ENCODE data around the gene GPBAR1. TPM values are rescaled to one million over a fixed set of nuclear protein-coding genes. Genes with fewer than 3 reads are reported as not detected.

Gene GPBAR1
- total and polyA plus RNA-seq, 2 of the 8 experiments (the other 6 are each of a cell fraction or from before 2014, with no cell fraction given): 0.32 to 0.59 TPM

DNA sequence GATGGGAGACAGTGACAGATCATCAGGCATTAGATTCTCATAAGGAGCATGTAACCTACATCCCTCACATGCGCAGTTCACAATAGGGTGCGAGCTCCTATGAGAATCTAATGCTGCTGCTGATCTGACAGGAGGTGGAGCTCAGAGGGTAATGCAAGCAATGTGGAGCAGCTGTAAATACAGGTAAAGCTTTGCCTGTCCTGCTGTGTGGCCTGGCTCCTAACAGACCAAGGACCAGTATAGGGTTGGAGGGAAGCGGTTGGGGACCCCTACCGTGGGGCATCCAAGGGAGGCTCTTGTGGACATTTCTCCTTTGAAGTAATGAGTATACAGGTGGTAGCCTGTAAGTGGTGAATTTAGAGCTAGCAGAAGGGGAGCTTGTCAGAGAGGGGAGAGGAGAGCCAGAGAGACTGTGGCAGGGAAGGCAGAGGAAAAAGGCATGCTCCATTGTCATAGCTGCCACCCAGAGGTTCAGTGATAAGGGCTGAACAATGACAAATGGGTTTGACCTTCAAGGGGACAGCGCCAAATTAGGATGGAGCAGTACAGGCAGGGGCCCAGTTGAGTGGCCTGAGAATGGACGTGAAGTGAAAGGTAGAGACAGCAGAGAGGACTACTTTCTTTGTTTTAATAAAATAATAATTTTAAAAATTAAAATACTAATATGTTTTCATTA lies 46.7 kb downstream of the GPBAR1 start (continued):
- TF ChIP-seq, protein P1, sequence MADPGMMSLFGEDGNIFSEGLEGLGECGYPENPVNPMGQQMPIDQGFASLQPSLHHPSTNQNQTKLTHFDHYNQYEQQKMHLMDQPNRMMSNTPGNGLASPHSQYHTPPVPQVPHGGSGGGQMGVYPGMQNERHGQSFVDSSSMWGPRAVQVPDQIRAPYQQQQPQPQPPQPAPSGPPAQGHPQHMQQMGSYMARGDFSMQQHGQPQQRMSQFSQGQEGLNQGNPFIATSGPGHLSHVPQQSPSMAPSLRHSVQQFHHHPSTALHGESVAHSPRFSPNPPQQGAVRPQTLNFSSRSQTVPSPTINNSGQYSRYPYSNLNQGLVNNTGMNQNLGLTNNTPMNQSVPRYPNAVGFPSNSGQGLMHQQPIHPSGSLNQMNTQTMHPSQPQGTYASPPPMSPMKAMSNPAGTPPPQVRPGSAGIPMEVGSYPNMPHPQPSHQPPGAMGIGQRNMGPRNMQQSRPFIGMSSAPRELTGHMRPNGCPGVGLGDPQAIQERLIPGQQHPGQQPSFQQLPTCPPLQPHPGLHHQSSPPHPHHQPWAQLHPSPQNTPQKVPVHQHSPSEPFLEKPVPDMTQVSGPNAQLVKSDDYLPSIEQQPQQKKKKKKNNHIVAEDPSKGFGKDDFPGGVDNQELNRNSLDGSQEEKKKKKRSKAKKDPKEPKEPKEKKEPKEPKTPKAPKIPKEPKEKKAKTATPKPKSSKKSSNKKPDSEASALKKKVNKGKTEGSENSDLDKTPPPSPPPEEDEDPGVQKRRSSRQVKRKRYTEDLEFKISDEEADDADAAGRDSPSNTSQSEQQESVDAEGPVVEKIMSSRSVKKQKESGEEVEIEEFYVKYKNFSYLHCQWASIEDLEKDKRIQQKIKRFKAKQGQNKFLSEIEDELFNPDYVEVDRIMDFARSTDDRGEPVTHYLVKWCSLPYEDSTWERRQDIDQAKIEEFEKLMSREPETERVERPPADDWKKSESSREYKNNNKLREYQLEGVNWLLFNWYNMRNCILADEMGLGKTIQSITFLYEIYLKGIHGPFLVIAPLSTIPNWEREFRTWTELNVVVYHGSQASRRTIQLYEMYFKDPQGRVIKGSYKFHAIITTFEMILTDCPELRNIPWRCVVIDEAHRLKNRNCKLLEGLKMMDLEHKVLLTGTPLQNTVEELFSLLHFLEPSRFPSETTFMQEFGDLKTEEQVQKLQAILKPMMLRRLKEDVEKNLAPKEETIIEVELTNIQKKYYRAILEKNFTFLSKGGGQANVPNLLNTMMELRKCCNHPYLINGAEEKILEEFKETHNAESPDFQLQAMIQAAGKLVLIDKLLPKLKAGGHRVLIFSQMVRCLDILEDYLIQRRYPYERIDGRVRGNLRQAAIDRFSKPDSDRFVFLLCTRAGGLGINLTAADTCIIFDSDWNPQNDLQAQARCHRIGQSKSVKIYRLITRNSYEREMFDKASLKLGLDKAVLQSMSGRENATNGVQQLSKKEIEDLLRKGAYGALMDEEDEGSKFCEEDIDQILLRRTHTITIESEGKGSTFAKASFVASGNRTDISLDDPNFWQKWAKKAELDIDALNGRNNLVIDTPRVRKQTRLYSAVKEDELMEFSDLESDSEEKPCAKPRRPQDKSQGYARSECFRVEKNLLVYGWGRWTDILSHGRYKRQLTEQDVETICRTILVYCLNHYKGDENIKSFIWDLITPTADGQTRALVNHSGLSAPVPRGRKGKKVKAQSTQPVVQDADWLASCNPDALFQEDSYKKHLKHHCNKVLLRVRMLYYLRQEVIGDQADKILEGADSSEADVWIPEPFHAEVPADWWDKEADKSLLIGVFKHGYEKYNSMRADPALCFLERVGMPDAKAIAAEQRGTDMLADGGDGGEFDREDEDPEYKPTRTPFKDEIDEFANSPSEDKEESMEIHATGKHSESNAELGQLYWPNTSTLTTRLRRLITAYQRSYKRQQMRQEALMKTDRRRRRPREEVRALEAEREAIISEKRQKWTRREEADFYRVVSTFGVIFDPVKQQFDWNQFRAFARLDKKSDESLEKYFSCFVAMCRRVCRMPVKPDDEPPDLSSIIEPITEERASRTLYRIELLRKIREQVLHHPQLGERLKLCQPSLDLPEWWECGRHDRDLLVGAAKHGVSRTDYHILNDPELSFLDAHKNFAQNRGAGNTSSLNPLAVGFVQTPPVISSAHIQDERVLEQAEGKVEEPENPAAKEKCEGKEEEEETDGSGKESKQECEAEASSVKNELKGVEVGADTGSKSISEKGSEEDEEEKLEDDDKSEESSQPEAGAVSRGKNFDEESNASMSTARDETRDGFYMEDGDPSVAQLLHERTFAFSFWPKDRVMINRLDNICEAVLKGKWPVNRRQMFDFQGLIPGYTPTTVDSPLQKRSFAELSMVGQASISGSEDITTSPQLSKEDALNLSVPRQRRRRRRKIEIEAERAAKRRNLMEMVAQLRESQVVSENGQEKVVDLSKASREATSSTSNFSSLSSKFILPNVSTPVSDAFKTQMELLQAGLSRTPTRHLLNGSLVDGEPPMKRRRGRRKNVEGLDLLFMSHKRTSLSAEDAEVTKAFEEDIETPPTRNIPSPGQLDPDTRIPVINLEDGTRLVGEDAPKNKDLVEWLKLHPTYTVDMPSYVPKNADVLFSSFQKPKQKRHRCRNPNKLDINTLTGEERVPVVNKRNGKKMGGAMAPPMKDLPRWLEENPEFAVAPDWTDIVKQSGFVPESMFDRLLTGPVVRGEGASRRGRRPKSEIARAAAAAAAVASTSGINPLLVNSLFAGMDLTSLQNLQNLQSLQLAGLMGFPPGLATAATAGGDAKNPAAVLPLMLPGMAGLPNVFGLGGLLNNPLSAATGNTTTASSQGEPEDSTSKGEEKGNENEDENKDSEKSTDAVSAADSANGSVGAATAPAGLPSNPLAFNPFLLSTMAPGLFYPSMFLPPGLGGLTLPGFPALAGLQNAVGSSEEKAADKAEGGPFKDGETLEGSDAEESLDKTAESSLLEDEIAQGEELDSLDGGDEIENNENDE (IDR thresholded peaks at IDR 0.05; ENCODE audit: insufficient replicate concordance, low read length): no peak
- TF ChIP-seq BACH1 (IDR thresholded peaks at IDR 0.05; ENCODE audit: low read length): no peak
